Measurements from ENCODE around the gene COL12A1.

The COL12A1 gene

GRCh38 chr6:75176076-75176582 lies 29.7 kb downstream of the COL12A1 start:
- DNase-seq (ENCODE audit: low spot score), result no peak

- no peak for DNase-seq (ENCODE audit: low spot score)
These were observed 33.9 kb downstream of the COL12A1 start for GRCh38 chr6:75171986-75172385.

DNA sequence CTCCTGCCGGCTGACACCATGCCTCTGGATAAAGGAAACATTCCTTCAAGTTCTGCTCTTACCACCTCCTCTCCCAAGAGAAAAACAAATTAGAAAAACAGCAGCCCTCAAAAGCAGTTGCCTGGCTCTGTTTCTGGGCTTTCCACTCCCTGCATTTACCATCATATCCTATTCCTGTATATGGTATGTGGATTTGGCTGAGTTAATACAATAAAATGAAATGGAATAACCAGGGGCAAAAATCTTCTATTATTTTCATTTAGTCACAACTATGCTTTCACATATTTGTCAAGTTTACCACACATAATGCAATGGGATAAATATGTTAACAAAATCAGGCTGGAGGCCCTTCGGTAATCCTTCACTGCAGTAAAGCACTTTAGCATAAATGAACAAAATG lies 34.3 kb downstream of the COL12A1 start:
- DNase-seq (ENCODE audit: low spot score), result no peak

DNA sequence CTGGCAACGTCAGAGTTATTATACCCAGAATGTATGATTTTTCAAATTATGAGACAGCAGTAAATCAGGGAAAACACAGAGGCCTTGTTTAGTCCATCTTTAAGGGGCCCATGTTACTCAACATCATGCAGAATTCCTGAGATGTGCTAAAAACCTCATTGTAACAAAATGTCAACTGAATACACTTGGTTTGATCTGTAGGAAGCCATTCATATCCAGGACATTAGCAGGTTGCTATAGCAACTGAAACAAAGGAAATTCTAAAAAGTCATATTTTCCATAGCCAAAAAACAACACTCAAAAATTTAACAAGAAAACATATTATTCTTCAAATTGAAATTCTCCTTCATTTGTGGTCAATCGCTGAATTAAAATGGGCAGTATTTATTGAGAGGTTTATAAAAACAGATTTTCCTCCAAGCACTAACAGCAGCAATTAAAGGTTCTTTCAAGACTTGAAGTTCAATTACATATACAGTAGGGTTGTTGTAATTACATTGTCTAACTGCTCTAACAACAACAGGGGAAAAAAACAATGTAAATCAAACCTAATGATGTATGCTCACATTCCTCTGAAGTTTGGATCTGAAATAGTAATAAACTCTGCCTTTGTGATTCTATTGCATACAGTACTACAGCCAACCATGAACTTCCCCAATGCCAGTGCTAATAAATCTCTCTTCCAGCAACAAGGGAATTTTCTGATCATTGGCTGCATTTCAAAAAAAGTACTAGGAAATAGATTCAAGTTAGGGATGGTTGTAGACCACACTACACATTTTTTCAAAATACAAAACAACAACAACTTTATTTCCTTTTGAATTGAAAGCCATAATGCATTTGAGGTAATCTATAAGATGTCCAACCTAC lies 34.9 kb downstream of the COL12A1 start:
- DNase-seq (ENCODE audit: low spot score), result no peak

GRCh38 chr6:75169689-75170586 lies 35.9 kb downstream of the COL12A1 start:
- DNase-seq (ENCODE audit: low spot score), result no peak

- no peak for DNase-seq (ENCODE audit: low spot score)
These were observed 38.0 kb downstream of the COL12A1 start for GRCh38 chr6:75167851-75168250.

- no peak for DNase-seq (ENCODE audit: low spot score)
These were observed 38.5 kb downstream of the COL12A1 start for GRCh38 chr6:75167325-75167724.

DNA sequence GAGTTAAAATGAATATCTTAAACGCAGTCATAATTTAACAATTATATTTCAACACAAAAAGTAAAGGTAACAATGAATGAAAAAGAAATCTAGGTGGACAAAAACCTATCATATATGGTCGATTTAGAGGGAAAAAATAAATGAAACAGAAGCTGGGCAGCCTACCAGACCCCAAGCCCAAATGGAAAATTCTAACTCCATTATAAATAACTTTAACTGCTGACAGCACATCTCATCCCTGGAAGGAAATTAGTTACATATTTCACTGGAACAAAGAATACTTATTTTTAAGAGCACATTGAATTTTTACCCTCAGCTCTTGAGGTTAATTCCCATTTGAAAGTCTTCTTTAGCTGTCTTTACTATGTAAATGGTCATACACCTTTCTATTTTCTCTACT lies 39.1 kb downstream of the COL12A1 start:
- DNase-seq (ENCODE audit: low spot score), result no peak

DNA sequence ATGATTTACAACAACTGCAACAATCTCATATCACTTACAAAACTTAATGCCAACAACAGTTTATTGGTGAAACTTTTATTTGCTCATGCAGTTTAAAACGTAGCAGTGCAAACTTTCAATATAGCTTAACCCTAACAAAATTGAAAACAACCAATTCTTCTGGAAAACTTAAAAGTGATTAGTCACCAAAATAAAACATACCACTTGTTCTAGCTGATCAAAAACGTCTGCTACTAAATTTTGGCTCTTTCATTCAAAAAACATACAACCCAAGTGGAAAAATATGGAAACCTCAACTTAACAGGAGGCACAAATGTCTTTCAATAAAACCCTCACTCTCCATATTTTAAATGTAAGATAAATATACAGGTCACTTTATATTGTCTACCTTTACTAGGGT lies 39.6 kb downstream of the COL12A1 start:
- DNase-seq (ENCODE audit: low spot score), result no peak

- no peak for DNase-seq (ENCODE audit: low spot score)
These were observed 47.7 kb downstream of the COL12A1 start for GRCh38 chr6:75158176-75158575.

DNA sequence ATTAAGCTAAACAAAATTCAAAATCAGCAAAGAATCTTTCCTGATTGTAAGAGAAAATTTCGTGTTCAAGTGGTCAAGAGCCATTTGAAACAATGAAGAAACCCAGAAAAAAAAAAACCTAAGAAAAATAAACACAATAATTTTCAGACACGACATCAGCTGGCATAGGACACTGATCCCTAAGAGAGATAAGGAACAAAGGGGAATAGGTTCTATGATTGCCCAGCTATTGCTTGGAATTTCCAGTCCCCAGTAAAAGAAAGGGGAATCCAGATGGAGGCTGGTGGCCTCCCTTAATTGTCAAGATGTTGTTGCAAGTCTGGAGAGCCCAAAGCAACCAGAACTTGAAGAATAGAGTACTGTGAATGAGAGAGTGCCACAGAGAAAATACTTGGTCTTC lies 48.5 kb downstream of the COL12A1 start:
- no peak for DNase-seq (ENCODE audit: low spot score)

DNA sequence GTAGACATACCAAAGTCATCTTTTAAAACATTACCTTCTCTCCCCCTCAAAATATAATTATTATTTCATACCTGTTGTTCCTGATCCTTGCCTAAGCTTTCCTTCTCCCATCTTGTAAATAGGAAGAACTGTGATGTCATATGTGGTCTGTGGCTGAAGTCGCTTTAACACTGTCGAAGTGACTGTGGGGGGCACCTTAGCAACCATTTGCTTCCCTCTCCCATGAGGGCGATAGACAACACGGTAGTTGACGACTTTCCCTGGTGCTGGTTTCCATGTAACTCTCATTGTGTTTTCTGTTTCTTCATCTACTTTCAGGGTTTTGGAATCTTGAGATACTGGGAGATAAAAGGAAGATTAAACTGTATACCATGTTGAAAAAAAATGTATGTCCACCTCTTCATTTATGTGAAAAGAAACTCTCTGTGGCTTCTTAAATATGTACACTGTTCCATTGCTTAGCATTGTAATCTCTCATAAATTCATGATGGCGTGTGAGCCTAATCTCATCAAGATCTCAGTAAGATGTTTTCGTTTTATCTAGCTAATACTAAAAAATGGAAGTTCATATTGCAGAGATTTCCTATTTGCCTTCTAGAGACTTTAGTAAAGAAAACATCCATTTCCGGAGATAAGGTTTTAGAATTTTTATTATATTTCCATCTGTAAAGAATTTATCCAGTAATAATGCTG lies 49.5 kb downstream of the COL12A1 start:
- no peak for DNase-seq (ENCODE audit: low spot score)

GRCh38 chr6:75155631-75156030 lies 50.2 kb downstream of the COL12A1 start:
- no peak for DNase-seq (ENCODE audit: low spot score)

GRCh38 chr6:75154973-75155372 lies 50.9 kb downstream of the COL12A1 start:
- DNase-seq (ENCODE audit: low spot score), result no peak

- no peak for DNase-seq (ENCODE audit: low spot score)
These were observed 55.0 kb downstream of the COL12A1 start for GRCh38 chr6:75150685-75151412.

DNA sequence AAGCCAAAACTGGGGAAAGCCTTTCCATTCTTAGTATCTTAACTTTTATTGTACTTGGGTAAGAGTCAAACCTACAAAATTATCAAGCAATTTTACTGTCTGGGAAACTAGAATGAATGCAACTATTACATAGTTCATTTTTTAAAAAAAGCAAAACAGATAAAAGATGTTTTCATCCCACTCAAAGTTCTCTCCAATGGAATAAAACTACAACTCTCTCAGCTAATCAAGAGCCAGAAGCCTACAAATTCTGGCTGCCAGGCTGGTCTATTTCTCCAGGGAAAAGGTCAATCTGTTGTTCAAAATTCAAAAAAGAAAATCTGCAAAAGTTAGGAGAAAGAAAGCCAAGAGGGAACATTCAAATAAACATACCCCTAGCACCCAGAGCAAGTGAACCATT lies 56.2 kb downstream of the COL12A1 start:
- no peak for DNase-seq (ENCODE audit: low spot score)

- peak; percentile 21 for DNase-seq (ENCODE audit: low spot score)
These were observed 56.6 kb downstream of the COL12A1 start for GRCh38 chr6:75149240-75149639.

- DNase-seq (ENCODE audit: low spot score), result no peak
These were observed 58.3 kb downstream of the COL12A1 start for GRCh38 chr6:75147512-75147911.

DNA sequence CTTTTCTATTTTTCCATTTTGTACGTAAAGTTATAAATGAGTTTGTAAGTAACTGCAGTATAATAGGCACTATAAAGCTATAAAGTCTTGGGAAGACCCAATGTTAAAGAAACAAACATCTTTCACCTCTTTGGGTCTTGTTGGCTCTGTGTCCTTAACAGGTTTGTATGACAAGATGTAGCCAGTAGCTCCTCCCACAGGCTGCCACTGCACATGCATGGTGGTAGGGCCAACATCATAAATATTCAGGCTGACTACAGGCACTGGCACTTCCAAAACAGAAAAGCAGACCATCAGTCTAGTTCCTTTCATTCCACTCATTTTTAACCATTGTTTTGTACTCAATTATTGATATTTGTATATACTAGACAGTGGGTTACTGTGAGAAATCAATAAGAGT lies 59.9 kb downstream of the COL12A1 start:
- no peak for DNase-seq (ENCODE audit: low spot score)

DNA sequence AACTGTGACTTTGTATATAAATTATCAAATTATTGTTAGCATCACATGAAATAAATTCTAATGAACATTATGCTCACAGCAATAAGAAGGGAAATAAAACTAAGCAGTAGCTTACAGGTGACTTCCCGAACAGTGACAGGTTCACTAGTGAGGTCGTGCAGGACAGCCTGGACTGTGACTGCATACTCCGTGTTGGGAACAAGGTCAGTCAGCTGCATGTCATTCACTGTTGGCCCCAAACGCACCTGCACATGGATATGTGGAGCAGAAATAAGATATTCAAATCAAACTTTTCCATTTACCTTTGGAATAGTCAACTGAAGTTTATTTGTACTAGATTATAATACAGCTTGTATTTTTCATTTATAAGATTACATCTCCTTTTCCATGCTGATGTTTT lies 60.6 kb downstream of the COL12A1 start:
- no peak for DNase-seq (ENCODE audit: low spot score)

GRCh38 chr6:75144386-75144785 lies 61.5 kb downstream of the COL12A1 start:
- no peak for DNase-seq (ENCODE audit: low spot score)

GRCh38 chr6:75143191-75143590 lies 62.7 kb downstream of the COL12A1 start:
- DNase-seq (ENCODE audit: low spot score), result no peak
